Glutamatergic neuron (in vitro differentiated cells): ENCODE measurements around the gene CREBRF. TPM values are rescaled to one million over a fixed set of nuclear protein-coding genes. Genes with fewer than 3 reads are reported as not detected.
"Not testable (repeated sequence)": the region's sequence is repeated elsewhere in the genome, so short reads cannot be mapped to it uniquely, and the experiment has no call there.

Experiments
- DNase-seq: peaks from one replicate; pipeline ENCODE4 v3.0.0; 2022
- H3K27ac Mint-ChIP-seq: one replicate; pipeline ENCODE4 v1.8.0; 2020; ENCODE audit warnings: mild to moderate bottlenecking, mixed read lengths, inconsistent platforms; ENCODE audit not compliant: unreplicated experiment
- H3K27me3 Mint-ChIP-seq: one replicate; pipeline ENCODE4 v1.8.0; 2020; ENCODE audit warnings: mild to moderate bottlenecking, moderate library complexity, mixed read lengths, inconsistent platforms; ENCODE audit not compliant: unreplicated experiment
- H3K36me3 Mint-ChIP-seq: one replicate; pipeline ENCODE4 v1.8.0; 2020; ENCODE audit warnings: mild to moderate bottlenecking, mixed read lengths, inconsistent platforms; ENCODE audit not compliant: unreplicated experiment
- H3K4me1 Mint-ChIP-seq: one replicate; pipeline ENCODE4 v1.8.0; 2020; ENCODE audit warnings: mild to moderate bottlenecking, low read depth, mixed read lengths, inconsistent platforms; ENCODE audit not compliant: unreplicated experiment
- H3K4me3 Mint-ChIP-seq: one replicate; pipeline ENCODE4 v1.8.0; 2020; ENCODE audit warnings: mild to moderate bottlenecking, mixed read lengths, inconsistent platforms; ENCODE audit not compliant: unreplicated experiment
- H3K9me3 Mint-ChIP-seq: one replicate; pipeline ENCODE4 v1.8.0; 2020; ENCODE audit warnings: mild to moderate bottlenecking, moderate library complexity, mixed read lengths, inconsistent platforms; ENCODE audit not compliant: unreplicated experiment
- total RNA-seq: library from RNA; stranded (reverse); fragmentation: NEBNext Ultra II Directional; extraction: Animal tissue kit (Norgen Biotek cat#: 25700); gene quantifications from one replicate; pipeline ENCODE4 v1.2.1, GENCODE V29; 2021; ENCODE audit not compliant: unreplicated experiment
- TF ChIP-seq, protein P1 (sequence below): fragments of 200-600 bp; sonication (generic); IDR thresholded peaks from one replicate; pipeline ENCODE4 v1.5.0; 2021; ENCODE audit not compliant: partially characterized antibody, unreplicated experiment

CREBRF gene
- total RNA-seq, 1 donor from 2014 or later, result 16.6 TPM

DNA sequence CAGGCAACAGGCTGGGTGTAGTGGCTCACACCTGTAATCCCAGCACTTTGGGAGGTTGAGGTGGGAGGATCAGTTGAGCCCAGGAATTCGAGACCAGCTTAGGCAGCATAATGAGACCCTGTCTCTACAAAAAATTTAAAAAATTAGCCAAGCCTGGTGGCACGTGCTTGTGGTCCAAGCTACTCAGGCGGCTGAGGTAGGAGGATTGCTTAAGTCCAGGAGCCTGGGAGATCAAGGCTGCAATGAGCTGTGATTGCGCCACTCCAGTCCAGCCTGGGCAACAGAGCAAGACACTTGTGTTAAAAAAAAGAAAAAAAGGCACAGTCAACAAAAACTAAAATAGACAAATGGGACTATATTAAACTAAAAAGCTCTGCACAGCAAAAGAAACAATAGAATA lies 43.3 kb upstream of the CREBRF start:
- H3K9me3 Mint-ChIP-seq, result no peaks in the 10 kb centered on the region
- no peak overlapping the region for H3K4me3 Mint-ChIP-seq
- H3K36me3 Mint-ChIP-seq, result peaks cover 8% of the 10 kb centered on the region
- peaks cover 3% of the 10 kb centered on the region for H3K27me3 Mint-ChIP-seq
- TF ChIP-seq, protein P1, sequence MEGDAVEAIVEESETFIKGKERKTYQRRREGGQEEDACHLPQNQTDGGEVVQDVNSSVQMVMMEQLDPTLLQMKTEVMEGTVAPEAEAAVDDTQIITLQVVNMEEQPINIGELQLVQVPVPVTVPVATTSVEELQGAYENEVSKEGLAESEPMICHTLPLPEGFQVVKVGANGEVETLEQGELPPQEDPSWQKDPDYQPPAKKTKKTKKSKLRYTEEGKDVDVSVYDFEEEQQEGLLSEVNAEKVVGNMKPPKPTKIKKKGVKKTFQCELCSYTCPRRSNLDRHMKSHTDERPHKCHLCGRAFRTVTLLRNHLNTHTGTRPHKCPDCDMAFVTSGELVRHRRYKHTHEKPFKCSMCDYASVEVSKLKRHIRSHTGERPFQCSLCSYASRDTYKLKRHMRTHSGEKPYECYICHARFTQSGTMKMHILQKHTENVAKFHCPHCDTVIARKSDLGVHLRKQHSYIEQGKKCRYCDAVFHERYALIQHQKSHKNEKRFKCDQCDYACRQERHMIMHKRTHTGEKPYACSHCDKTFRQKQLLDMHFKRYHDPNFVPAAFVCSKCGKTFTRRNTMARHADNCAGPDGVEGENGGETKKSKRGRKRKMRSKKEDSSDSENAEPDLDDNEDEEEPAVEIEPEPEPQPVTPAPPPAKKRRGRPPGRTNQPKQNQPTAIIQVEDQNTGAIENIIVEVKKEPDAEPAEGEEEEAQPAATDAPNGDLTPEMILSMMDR, result no peak
- peaks cover 15% of the 10 kb centered on the region for H3K4me1 Mint-ChIP-seq
- H3K27ac Mint-ChIP-seq, result no peak overlapping the region
- no peak for DNase-seq

DNA sequence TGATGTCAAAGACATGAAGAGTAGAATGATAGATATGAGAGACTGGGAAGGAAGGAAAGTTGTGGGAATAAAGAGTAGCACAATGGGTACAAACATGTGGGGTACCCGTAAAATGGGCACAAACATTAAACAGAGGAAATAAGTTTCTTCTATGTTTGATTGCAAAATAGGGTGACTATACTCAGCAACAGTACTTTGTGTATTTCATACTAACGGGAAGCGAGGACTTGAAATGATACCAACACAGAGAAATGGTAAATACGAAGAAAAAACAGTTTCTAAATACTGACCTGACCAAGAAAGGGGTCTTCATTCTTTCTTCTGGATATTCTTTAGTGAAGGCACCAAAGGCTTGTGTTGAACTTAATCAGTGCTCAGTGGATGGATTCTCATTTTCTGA lies 41.5 kb upstream of the CREBRF start:
- peaks cover 2% of the 10 kb centered on the region for H3K27me3 Mint-ChIP-seq
- H3K27ac Mint-ChIP-seq, result peak overlapping the region; percentile 52
- TF ChIP-seq, protein P1, result no peak
- peaks cover 11% of the 10 kb centered on the region for H3K36me3 Mint-ChIP-seq
- H3K4me3 Mint-ChIP-seq, result no peak overlapping the region
- no peaks in the 10 kb centered on the region for H3K9me3 Mint-ChIP-seq
- peaks cover 18% of the 10 kb centered on the region for H3K4me1 Mint-ChIP-seq
- no peak for DNase-seq

- H3K36me3 Mint-ChIP-seq, result peaks cover 11% of the 10 kb centered on the region
- peaks cover 2% of the 10 kb centered on the region for H3K27me3 Mint-ChIP-seq
- H3K27ac Mint-ChIP-seq, result no peak overlapping the region
- TF ChIP-seq, protein P1, result no peak
- DNase-seq, result no peak
- H3K4me1 Mint-ChIP-seq, result peaks cover 18% of the 10 kb centered on the region
- no peaks in the 10 kb centered on the region for H3K9me3 Mint-ChIP-seq
- H3K4me3 Mint-ChIP-seq, result no peak overlapping the region
These were observed 41.0 kb upstream of the CREBRF start for GRCh38 chr5:173015192-173015591.

- Mint-ChIP-seq H3K36me3 (peaks cover 11% of the 10 kb centered on the region), H3K27me3 (peaks cover 2% of the 10 kb centered on the region), H3K27ac (no peak overlapping the region), H3K9me3 (no peaks in the 10 kb centered on the region), H3K4me3 (no peak overlapping the region), H3K4me1 (peaks cover 20% of the 10 kb centered on the region)
- TF ChIP-seq, protein P1, result no peak
- DNase-seq, result no peak
These were observed 40.3 kb upstream of the CREBRF start for GRCh38 chr5:173015598-173016455.

DNA sequence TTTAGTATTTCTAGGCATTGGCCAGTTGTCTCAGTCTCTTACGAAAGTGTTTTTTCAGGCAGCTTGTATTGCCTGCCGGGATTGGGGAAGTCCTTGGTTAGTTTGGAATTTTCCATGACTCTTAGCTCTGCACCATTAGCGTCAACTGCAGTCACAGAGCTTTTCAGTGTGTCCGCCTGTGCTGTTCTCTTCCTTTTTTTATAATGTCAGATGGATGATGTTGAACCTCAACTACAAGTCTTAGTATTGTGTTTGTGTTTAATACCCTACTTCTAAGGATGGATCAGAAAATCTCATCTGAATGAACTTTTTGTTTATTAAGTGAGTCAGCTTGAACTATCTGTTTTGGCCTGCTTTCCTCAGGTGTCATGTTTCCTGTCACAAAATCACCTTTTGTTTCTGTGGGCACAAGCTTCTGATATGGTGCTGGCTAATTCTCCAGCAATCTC lies 39.5 kb upstream of the CREBRF start:
- H3K27ac Mint-ChIP-seq, result peak overlapping the region; percentile 29
- H3K9me3 Mint-ChIP-seq, result no peaks in the 10 kb centered on the region
- DNase-seq, result no peak
- H3K36me3 Mint-ChIP-seq, result peaks cover 11% of the 10 kb centered on the region
- H3K4me3 Mint-ChIP-seq, result no peak overlapping the region
- TF ChIP-seq, protein P1, result no peak
- H3K4me1 Mint-ChIP-seq, result peaks cover 20% of the 10 kb centered on the region
- H3K27me3 Mint-ChIP-seq, result peaks cover 2% of the 10 kb centered on the region

- H3K27me3 Mint-ChIP-seq, H3K4me3 Mint-ChIP-seq, H3K9me3 Mint-ChIP-seq, DNase-seq: not testable (repeated sequence)
- Mint-ChIP-seq H3K4me1 (peaks cover 20% of the 10 kb centered on the region), H3K36me3 (peaks cover 11% of the 10 kb centered on the region), H3K27ac (peak overlapping the region; percentile 29)
These were observed 39.1 kb upstream of the CREBRF start for GRCh38 chr5:173017087-173017486.
